GM12892 (cell line): ENCODE results near the gene DKK3.

Source experiments
- DNase-seq: peaks from one replicate; pipeline ENCODE4 v3.0.0; 2011; ENCODE audit not compliant: insufficient read length
- FAIRE-seq: peaks from 2 replicates; lab custom pipeline; 2011; peaks lifted over from hg19 to GRCh38; lab: Jason Lieb, UNC
- POLR2A ChIP-seq: IDR thresholded peaks from 2 replicates; pipeline ENCODE4 v1.6.1; 2011; ENCODE audit warnings: low read depth, low read length, control low read depth
- POLR2AphosphoS5 ChIP-seq: IDR thresholded peaks from 2 replicates; pipeline ENCODE4 v1.6.1; 2011; ENCODE audit warnings: low read depth, low read length, control low read depth
- TAF1 ChIP-seq: IDR thresholded peaks from 2 replicates; pipeline ENCODE4 v1.6.1; 2011; ENCODE audit warnings: low read depth, mild to moderate bottlenecking, control low read depth, low read length, borderline replicate concordance

The DKK3 gene

DNA sequence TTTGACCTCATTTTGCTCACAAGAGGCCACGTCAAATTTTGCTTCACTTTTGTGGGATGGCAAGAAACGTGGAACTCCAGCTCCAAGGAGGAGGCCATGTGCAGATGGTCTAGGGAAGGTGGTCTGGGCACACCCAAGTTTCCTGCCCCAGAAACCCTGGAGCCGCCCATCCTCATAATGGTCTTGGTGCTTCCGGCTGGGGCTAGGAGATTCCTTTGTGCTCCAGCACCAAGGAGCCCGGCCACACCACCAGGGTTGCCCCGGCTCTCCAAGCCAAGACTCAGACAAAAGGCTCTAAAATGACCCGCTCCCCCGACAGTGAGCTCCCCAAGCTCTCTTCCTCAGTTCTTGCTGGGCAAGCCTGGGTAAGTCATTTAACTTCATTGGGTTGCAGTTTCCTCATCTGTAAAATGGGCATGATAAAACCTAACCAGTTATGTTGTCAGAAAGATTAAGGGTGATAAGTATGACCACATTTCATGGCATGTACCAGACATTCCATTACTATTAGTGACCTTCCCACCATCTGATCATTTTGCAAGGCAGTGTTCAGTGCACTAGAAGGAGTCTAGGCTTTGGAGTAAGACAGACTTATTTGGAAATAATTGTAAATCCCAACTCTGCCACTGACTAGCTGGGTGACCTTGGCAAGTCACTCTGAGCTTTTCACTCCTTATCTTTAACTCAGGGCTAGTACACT lies 23.3 kb downstream of the DKK3 start:
- FAIRE-seq: no peak
- no peak for TF ChIP-seq POLR2AphosphoS5
- no peak for TF ChIP-seq TAF1
- TF ChIP-seq POLR2A: no peak
- no peak for DNase-seq

DNA sequence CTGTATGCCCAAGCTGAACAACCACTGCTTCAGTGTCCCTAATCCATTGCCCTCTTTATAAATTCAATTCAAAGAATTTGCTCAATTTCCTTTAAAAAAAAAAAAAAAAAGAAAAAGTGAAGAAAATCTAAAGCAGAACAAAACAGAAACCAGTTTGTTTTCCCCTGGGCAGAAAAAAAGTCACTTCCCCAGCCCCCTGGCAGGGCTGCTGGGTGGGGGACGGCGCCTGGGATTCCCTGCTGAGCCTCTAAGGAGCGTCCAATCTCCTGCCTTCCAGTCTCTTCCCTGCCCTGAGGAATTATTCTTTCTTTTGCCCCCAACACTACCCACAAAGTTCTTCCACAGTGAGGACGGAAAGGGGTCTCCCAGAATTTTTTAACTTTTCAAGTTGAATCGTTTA lies 23.9 kb downstream of the DKK3 start:
- TF ChIP-seq TAF1 (no peak), POLR2AphosphoS5 (no peak), POLR2A (no peak)
- DNase-seq (no peak), FAIRE-seq (no peak)

DNA sequence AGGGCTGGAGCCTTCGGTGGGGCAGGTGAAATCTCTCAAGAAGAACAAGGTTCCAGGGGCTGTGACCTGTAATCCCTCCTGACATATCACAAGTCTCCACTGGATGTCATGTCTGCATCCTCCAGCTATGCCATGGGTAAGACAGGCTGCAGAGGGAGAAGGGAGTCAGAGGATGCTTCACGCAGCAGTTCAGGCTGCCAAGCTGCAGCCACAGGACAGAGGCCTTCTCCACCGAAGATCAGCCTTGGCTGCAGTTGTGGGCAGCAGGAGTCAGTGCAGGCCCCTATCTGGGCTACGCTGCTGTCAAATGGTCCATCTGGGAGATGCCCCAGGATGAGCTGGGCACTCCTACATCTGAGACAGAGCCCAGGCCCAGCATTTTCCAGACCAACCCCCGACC lies 25.0 kb downstream of the DKK3 start:
- no peak for DNase-seq
- no peak for TF ChIP-seq TAF1
- TF ChIP-seq POLR2AphosphoS5: no peak
- no peak for TF ChIP-seq POLR2A
- FAIRE-seq: no peak

GRCh38 chr11:11982975-11983374 lies 25.5 kb downstream of the DKK3 start:
- FAIRE-seq (no peak), DNase-seq (no peak)
- TF ChIP-seq POLR2AphosphoS5 (no peak), POLR2A (no peak), TAF1 (no peak)

DNA sequence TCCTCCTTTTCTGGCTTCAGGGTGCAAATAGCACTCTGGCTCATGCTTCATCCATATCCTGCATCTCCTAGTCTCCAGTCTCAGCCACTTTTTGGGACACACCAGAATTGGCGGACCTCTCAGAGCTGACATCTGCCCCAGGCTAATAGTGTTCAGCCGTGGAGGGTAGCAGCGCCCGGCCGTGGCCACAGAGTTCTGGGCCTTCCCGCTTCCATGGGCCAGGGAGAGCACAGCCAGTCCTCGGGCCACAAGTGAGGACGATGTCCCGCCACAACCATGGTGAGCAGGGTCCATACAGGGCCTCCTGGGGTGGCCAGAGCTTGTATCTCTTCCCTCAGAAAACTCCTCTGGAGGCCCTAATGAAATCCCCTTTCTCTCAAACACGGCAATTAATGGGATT lies 26.0 kb downstream of the DKK3 start:
- FAIRE-seq: no peak
- DNase-seq: no peak

DNA sequence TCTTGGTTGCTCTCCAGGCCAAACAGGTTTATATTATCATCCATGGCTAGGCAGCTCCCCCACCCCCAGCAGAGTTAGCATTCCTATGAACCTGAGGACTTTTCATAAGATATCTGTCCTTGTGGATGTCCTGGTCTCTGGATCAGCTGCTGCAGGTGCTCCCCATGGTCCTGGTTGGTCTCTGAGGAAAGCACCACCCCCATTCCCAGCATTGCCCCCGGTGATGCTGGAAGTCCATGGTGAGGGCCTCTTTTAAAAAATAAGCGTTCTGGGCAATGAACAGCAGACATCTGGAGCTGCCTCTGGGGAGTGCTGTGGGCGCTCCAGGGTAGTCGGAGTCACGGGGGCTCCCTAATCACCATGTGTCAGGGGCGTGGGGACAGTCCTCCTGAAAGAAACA lies 26.6 kb downstream of the DKK3 start:
- FAIRE-seq (no peak), DNase-seq (no peak)
- TF ChIP-seq TAF1 (no peak), POLR2AphosphoS5 (no peak), POLR2A (no peak)

More for the DNA sequence above, 26.0 kb downstream of the DKK3 start:
- no peak for TF ChIP-seq POLR2AphosphoS5
- no peak for TF ChIP-seq TAF1
- TF ChIP-seq POLR2A: no peak

DNA sequence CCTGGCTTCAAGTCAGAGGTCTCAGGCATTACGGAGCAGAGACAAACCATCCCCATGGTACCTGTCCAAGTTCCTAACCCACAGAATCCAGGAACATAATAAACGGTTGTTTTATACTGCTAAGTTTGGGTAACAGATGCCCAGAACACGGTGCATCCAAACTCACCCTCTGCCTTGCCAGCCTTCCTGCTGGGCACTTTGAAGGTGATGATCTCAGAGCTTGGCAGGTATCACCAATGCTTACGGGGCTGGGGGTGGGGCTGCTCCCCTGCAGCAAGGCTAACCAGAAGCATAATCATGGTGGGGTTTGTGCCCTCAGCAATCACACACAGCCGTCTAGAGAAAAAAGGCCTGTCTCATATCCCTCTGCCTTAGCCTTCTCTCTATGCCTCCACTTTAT lies 27.1 kb downstream of the DKK3 start:
- no peak for TF ChIP-seq POLR2A
- no peak for DNase-seq
- no peak for FAIRE-seq

- FAIRE-seq (no peak), DNase-seq (no peak)
- TF ChIP-seq TAF1: no peak
- TF ChIP-seq POLR2A: no peak
- no peak for TF ChIP-seq POLR2AphosphoS5
Measured at GRCh38 chr11:11980841-11981308, 27.6 kb downstream of the DKK3 start.

GRCh38 chr11:11980200-11980599 lies 28.2 kb downstream of the DKK3 start:
- FAIRE-seq: no peak
- TF ChIP-seq POLR2AphosphoS5 (no peak), POLR2A (no peak), TAF1 (no peak)
- DNase-seq: no peak

- no peak for DNase-seq
- TF ChIP-seq TAF1: no peak
- TF ChIP-seq POLR2A: no peak
- no peak for TF ChIP-seq POLR2AphosphoS5
Measured at GRCh38 chr11:11979488-11980117, 28.8 kb downstream of the DKK3 start.

GRCh38 chr11:11978792-11979487 lies 29.5 kb downstream of the DKK3 start:
- no peak for TF ChIP-seq TAF1
- FAIRE-seq (no peak), DNase-seq (no peak)

More at GRCh38 chr11:11979488-11980117, 28.8 kb downstream of the DKK3 start:
- no peak for FAIRE-seq

GRCh38 chr11:11978098-11978637 lies 30.3 kb downstream of the DKK3 start:
- no peak for DNase-seq
- FAIRE-seq: no peak
- TF ChIP-seq POLR2A (no peak), TAF1 (no peak), POLR2AphosphoS5 (no peak)
